GM12865 (cell line): ENCODE data around the gene IL2RA.

Experiments used
- DNase-seq: peaks from one replicate; pipeline ENCODE4 v3.0.0; 2010; ENCODE audit warnings: low read depth
- H3K4me3 ChIP-seq: 2 replicates; pipeline ENCODE4 v1.5.1; 2011; ENCODE audit warnings: mild to moderate bottlenecking, low read depth, low read length, control low read depth
- CTCF ChIP-seq: IDR thresholded peaks from 2 replicates; pipeline ENCODE4 v1.5.1; 2011; ENCODE audit warnings: low read length, control low read depth, low read depth, inconsistent platforms; ENCODE audit not compliant: insufficient read depth; ENCODE audit errors: missing control alignments

Gene IL2RA

GRCh38 chr10:5991708-5992107 is 70.5 kb downstream of the IL2RA start:
- no peak for DNase-seq
- TF ChIP-seq CTCF = no peak
- no peak overlapping the region for H3K4me3 ChIP-seq

GRCh38 chr10:5989756-5990155 is 72.4 kb downstream of the IL2RA start:
- no peak for TF ChIP-seq CTCF
- no peak overlapping the region for H3K4me3 ChIP-seq
- DNase-seq = no peak

GRCh38 chr10:5988336-5988920 is 73.7 kb downstream of the IL2RA start:
- no peak for TF ChIP-seq CTCF
- DNase-seq = no peak

GRCh38 chr10:5987747-5988146 is 74.4 kb downstream of the IL2RA start:
- H3K4me3 ChIP-seq = no peak overlapping the region
- no peak for TF ChIP-seq CTCF
- DNase-seq = no peak

More at GRCh38 chr10:5988336-5988920, 73.7 kb downstream of the IL2RA start:
- H3K4me3 ChIP-seq = no peak overlapping the region

GRCh38 chr10:5985029-5985428 is 77.1 kb downstream of the IL2RA start:
- no peak overlapping the region for H3K4me3 ChIP-seq
- no peak for TF ChIP-seq CTCF
- DNase-seq = no peak

GRCh38 chr10:5983774-5984173 is 78.4 kb downstream of the IL2RA start:
- no peak for DNase-seq
- H3K4me3 ChIP-seq = no peak overlapping the region
- no peak for TF ChIP-seq CTCF

- no peak for DNase-seq
- no peak overlapping the region for H3K4me3 ChIP-seq
- TF ChIP-seq CTCF = no peak
Measured at GRCh38 chr10:5981529-5981928, 80.6 kb downstream of the IL2RA start.
